Measurements from ENCODE around the gene SMPD2.

SMPD2 gene

DNA sequence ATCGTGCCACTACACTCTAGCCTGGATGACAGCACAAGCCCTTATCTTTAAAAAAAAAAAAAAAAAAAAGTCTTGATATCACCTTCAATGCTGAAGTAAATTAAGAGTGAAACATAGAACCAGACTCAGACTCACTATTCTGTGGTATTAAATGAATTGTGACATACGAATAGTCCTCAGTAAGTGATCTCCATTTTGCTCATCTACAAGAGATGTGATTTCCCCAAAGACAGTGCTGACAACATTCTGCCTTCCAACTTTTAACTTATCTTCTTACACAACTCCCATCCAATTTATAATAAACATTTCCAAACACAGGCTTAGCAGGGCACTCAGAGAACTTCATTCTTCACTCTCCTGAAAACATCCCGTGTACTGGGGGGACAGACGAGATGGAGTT lies 34.5 kb downstream of the SMPD2 start:
- peaks cover 52 to 66% of the 10 kb centered on the region in 2 donors for H3K4me1 Mint-ChIP-seq (ENCODE audit: low read depth in 2 of 2)
- no peak overlapping the region for H3K4me3 Mint-ChIP-seq
- no peak for ATAC-seq (replicated peaks)
- peaks cover 73% of the 10 kb centered on the region for H3K36me3 Mint-ChIP-seq (ENCODE audit: insufficient read depth)
- H3K27ac Mint-ChIP-seq = no peak overlapping the region
- H3K9me3 Mint-ChIP-seq = no peaks in the 10 kb centered on the region
- no peaks in the 10 kb centered on the region for H3K27me3 Mint-ChIP-seq
- DNase-seq = no peak

GRCh38 chr6:109475625-109476024 lies 35.1 kb downstream of the SMPD2 start:
- H3K27me3 Mint-ChIP-seq = no peaks in the 10 kb centered on the region
- H3K4me3 Mint-ChIP-seq = no peak overlapping the region
- peak overlapping the region in 1 of 2 donors; percentile 60 for H3K27ac Mint-ChIP-seq
- DNase-seq (no peak), ATAC-seq (replicated peaks) (no peak)
- H3K36me3 Mint-ChIP-seq (ENCODE audit: insufficient read depth) = peaks cover 67% of the 10 kb centered on the region
- H3K9me3 Mint-ChIP-seq = no peaks in the 10 kb centered on the region
- peaks cover 55 to 70% of the 10 kb centered on the region in 2 donors for H3K4me1 Mint-ChIP-seq (ENCODE audit: low read depth in 2 of 2)

DNA sequence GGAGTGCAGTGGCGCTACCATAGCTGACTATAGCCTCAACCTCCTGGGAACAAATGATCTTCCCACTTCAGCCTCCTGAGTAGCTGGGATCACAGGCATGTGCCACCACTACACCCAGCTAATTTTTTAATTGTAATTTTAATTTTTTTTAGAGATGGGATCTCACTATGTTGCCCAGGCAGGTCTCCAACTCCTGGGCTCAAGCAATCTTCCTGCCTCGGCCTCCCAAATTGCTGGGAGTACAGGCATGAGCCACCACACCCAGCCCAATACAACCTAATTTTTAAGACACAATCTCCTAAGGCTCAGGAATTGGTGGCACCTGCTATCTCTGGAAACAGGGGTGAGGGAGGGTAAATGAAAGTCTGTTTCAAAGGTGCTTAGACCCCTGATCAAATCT lies 36.7 kb downstream of the SMPD2 start:
- Mint-ChIP-seq H3K27ac (peak overlapping the region; percentile 41 to 67), H3K9me3 (no peaks in the 10 kb centered on the region), H3K4me1 (ENCODE audit: low read depth in 2 of 2) (peaks cover 58 to 80% of the 10 kb centered on the region in 2 donors), H3K4me3 (peak overlapping the region; percentile 86 to 92), H3K27me3 (no peaks in the 10 kb centered on the region), H3K36me3 (ENCODE audit: insufficient read depth) (peaks cover 66% of the 10 kb centered on the region)
- ATAC-seq (replicated peaks) (no peak), DNase-seq (no peak)

GRCh38 chr6:109477725-109478124 lies 37.2 kb downstream of the SMPD2 start:
- ATAC-seq (replicated peaks) (no peak), DNase-seq (no peak)
- no peaks in the 10 kb centered on the region for H3K9me3 Mint-ChIP-seq
- H3K36me3 Mint-ChIP-seq (ENCODE audit: insufficient read depth) = peaks cover 65% of the 10 kb centered on the region
- peak overlapping the region; percentile 86 to 92 for H3K4me3 Mint-ChIP-seq
- H3K4me1 Mint-ChIP-seq (ENCODE audit: low read depth in 2 of 2) = peaks cover 58 to 78% of the 10 kb centered on the region in 2 donors
- H3K27ac Mint-ChIP-seq = peak overlapping the region; percentile 41 to 67
- H3K27me3 Mint-ChIP-seq = no peaks in the 10 kb centered on the region

DNA sequence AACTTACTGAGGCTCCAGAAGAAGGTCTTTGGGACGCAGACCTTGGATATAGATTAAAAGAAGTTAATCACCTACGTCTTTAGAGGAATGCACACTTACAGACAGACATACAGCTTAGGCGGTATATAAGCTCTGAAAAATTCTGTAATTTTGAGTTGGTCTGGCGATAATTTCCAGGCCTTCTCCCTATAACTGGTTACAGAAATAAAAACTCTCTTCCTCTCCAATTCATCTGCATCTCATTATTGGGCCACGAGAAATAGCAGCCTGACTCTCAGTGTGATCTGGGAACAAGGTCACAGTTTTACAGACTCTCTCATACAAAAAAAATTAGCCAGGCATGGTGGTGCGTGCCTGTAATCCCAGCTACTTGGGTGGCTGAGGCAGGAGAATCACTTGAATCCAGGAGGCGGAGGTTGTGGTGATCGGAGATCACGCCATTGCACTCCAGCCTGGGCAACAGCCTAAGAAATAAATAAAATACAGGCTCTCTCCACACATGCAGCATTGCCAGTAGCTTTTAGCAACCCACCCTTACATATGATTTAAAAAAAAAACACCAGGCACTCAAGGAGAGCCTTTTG lies 37.8 kb downstream of the SMPD2 start:
- ATAC-seq (replicated peaks) (no peak), DNase-seq (no peak)
- Mint-ChIP-seq H3K27me3 (no peaks in the 10 kb centered on the region), H3K27ac (peak overlapping the region; percentile 63 to 74), H3K9me3 (no peaks in the 10 kb centered on the region), H3K36me3 (ENCODE audit: insufficient read depth) (peaks cover 61% of the 10 kb centered on the region), H3K4me1 (ENCODE audit: low read depth in 2 of 2) (peaks cover 52 to 72% of the 10 kb centered on the region in 2 donors), H3K4me3 (peak overlapping the region; percentile 86 to 92)

DNA sequence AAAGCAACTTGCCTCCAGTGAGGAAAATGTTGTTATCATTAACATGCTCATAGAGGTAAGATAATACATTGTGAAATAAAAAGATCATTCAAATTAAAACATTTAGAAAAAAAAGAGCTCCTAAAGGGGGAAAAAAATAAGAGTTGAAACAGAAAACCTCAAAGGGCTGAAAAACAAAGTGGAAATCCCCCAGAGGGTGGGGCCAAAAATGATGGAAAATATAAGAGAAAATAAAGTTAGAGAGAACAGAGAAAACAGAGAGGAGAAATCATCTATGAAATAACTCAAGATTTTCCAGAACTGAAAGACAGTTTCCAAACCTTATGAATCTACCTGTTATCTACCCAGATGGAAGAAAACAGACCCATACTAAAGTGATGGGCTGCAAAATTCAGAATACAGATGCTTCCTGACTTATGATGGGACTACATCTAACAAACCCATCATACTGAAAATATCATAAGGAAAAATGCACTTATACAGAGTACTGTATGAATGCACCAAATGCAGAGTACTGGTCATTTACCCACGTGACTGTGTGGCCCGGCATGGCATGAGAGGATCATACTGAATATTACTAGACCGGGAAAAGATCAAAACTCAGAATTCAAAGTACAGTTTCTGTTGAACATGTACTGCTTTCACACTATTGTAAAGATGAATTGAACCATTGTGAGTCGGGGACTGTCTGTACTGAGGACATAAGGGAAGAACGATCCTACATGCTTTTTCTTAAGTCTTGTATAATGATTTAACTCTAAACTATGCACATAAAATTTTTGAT lies 38.5 kb downstream of the SMPD2 start:
- no peak for DNase-seq

DNA sequence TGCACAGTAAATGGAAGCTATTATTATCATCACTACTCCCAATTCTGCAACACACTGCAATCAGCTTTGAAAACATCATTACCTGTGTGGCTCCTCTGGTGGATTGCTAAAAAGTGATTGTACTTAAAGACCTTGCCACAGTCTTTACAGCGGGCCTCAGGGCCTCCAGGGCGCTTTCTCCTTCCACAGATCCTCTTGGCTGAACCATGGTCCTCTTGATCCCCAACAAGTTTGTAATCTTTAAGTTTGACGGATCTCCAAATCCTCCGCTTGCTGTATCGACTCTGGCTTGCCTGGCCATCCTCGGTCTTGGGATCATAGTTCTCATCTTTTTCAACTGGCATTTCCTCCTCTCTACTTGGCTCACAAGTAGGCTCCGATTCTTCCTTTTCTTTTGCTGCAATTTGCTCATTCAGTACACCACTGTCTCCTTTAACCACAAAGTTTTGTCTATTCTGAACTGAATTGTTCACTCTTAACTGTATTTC lies 40.5 kb downstream of the SMPD2 start:
- Mint-ChIP-seq H3K4me3 (peak overlapping the region; percentile 86 to 92), H3K4me1 (ENCODE audit: low read depth in 2 of 2) (peaks cover 52 to 60% of the 10 kb centered on the region in 2 donors), H3K9me3 (no peaks in the 10 kb centered on the region), H3K27ac (no peak overlapping the region), H3K27me3 (no peaks in the 10 kb centered on the region), H3K36me3 (ENCODE audit: insufficient read depth) (peaks cover 34% of the 10 kb centered on the region)
- no peak for ATAC-seq (replicated peaks)
- DNase-seq = no peak

More for the DNA sequence above, 38.5 kb downstream of the SMPD2 start:
- H3K4me1 Mint-ChIP-seq (ENCODE audit: low read depth in 2 of 2) = peaks cover 52 to 69% of the 10 kb centered on the region in 2 donors
- H3K9me3 Mint-ChIP-seq = no peaks in the 10 kb centered on the region
- H3K4me3 Mint-ChIP-seq = peak overlapping the region; percentile 86 to 92
- peak overlapping the region; percentile 63 to 74 for H3K27ac Mint-ChIP-seq
- H3K36me3 Mint-ChIP-seq (ENCODE audit: insufficient read depth) = peaks cover 54% of the 10 kb centered on the region
- ATAC-seq (replicated peaks) = no peak
- no peaks in the 10 kb centered on the region for H3K27me3 Mint-ChIP-seq

DNA sequence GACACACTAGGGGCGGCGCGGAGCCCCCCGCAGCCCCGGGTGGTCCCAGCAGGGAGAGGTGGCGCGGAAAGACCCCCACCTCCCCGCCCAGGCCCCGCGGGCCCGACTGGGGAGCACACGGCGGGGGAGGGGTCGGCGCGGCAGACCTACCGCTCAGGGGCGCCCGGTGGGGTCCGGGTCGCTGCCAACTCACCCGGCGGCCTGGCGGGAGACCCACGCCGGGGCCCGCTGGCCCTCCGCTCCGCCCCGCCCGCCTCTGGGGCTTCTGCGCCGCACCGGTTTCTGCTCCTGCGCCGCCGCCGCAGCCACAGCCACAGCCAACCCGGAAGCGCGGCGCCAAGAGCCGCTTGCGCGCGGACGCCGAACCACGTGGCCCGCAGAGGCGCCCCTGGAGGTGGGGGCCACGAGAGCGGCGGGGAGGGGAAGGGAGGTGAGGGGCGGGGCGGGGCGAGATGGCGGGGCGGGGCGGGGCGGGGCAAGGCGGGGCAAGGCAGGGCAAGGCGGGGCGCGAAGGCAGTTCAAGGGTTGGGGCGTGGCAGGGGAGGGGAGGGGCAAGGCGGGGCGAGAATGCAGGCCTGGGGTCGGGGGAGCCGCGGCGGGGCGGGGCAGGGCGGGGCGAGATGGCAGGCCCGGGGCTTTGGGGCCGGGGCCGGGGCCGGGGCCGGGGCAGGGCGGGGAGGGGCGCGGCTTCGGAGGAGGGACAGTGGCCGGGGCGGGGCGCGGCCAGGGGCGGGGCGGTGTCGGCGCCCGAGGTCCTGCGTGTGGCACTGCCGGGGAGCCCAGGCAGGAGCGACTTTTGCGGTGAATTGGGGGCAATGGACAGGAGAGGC lies 42.6 kb downstream of the SMPD2 start, which contains the start of gene ZBTB24:
Gene ZBTB24 (minus strand): TSS at position 315 of the 830 bp plus-strand sequence. CDS start 1,193 bp downstream, outside the sequence.
- ATAC-seq (replicated peaks) (peak; percentile 87), DNase-seq (peak; percentile 81 to 88 (median 84))
- Mint-ChIP-seq H3K4me3 (peak within 1 kb of the TSS; percentile 86 to 92), H3K27ac (peak within 1 kb of the TSS; percentile 75 to 82), H3K36me3 (ENCODE audit: insufficient read depth) (peaks cover 29% of the 10 kb centered on the region), H3K9me3 (no peaks in the 10 kb centered on the region), H3K4me1 (ENCODE audit: low read depth in 2 of 2) (peaks cover 39 to 41% of the 10 kb centered on the region in 2 donors), H3K27me3 (no peaks in the 10 kb centered on the region)

- Mint-ChIP-seq H3K4me3 (peak overlapping the region; percentile 63 to 75), H3K27me3 (no peaks in the 10 kb centered on the region), H3K27ac (peak overlapping the region; percentile 25 to 49), H3K4me1 (ENCODE audit: low read depth in 2 of 2) (peaks cover 34 to 35% of the 10 kb centered on the region in 2 donors), H3K9me3 (no peaks in the 10 kb centered on the region), H3K36me3 (ENCODE audit: insufficient read depth) (peaks cover 23% of the 10 kb centered on the region)
- DNase-seq (no peak), ATAC-seq (replicated peaks) (peak; percentile 18)
Measured at GRCh38 chr6:109483735-109484057, 43.2 kb downstream of the SMPD2 start.

- Mint-ChIP-seq H3K9me3 (no peaks in the 10 kb centered on the region), H3K4me1 (ENCODE audit: low read depth in 2 of 2) (peaks cover 29 to 31% of the 10 kb centered on the region in 2 donors), H3K27me3 (no peaks in the 10 kb centered on the region), H3K4me3 (peak overlapping the region; percentile 63 to 75), H3K36me3 (ENCODE audit: insufficient read depth) (peaks cover 19% of the 10 kb centered on the region), H3K27ac (peak overlapping the region; percentile 25 to 49)
- no peak for DNase-seq
- no peak for ATAC-seq (replicated peaks)
Measured at GRCh38 chr6:109484122-109484521, 43.6 kb downstream of the SMPD2 start.

DNA sequence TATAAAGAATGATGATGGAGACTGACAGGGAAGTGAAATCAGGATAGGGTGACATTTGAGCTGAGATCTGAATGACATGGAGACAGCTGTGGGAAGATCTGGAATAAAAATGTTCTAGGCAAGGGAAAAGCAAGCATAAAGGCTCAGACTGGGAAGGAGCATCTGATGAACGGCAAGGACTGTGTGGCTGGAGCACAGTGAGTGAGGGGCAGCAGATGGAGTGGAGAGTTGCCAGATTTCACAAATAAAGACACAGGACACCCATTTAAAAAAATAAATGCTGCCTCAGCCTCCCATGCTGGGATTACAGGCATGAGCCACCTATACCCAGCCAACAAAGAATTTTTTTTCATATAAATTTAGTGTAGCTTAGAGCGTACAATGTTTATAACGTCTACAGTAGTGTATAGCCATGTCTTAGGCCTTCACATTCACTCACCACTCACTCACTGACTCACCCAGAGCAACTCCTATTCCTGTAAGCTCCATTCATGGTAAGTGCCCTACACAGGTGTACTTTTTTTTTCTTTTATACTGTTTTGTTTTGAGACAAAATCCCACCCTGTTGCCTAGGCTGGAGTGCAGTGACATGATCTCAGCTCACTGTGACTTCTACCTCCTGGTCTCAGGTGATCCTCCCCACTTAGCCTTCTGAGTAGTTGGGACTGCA lies 44.9 kb downstream of the SMPD2 start:
- Mint-ChIP-seq H3K27ac (peak overlapping the region in 1 of 2 donors; percentile 81), H3K36me3 (ENCODE audit: insufficient read depth) (peaks cover 10% of the 10 kb centered on the region), H3K4me1 (ENCODE audit: low read depth in 2 of 2) (peaks cover 21 to 23% of the 10 kb centered on the region in 2 donors), H3K27me3 (no peaks in the 10 kb centered on the region), H3K4me3 (no peak overlapping the region), H3K9me3 (no peaks in the 10 kb centered on the region)
- ATAC-seq (replicated peaks) (no peak), DNase-seq (no peak)

DNA sequence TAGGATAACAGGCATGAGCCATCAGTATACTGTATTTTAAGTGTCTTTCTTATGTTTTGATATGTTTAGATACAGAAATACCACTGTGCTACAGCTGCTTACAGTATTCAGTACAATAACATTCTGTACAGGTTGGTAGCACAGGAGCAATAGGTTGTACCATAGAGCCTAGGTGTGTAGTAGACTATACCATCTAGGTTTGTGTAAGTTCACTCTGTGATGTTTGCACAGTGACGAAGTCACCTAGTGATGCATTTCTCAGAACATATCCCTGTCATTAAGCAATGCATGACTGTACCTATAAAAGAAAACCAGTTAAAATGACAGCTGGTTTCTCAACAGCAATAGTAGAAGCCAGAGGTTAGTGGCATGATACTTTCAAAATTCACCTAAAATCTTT lies 45.5 kb downstream of the SMPD2 start:
- H3K27ac Mint-ChIP-seq = peak overlapping the region in 1 of 2 donors; percentile 81
- ATAC-seq (replicated peaks) (no peak), DNase-seq (no peak)
- no peaks in the 10 kb centered on the region for H3K27me3 Mint-ChIP-seq
- no peak overlapping the region for H3K4me3 Mint-ChIP-seq
- no peaks in the 10 kb centered on the region for H3K9me3 Mint-ChIP-seq
- H3K4me1 Mint-ChIP-seq (ENCODE audit: low read depth in 2 of 2) = peaks cover 20 to 26% of the 10 kb centered on the region in 2 donors
- H3K36me3 Mint-ChIP-seq (ENCODE audit: insufficient read depth) = peaks cover 9% of the 10 kb centered on the region

DNA sequence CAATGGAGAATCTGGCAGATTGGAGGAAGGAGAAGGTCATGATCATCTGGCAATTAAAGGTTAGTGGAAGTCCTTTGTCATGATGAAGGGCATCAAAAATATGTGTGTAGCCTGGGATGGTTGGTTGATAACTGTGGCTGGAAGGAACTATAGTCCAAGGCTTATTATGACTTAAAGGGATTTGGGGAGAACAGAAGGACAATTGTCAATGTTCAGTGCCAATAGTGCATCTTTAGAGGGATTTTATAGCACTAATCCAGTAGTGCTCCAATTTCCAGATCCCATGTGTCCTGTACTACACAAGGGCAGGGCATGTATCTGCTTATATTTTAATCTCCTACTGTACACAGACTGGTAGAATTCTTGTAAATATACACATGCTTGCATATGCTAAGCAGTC lies 47.5 kb downstream of the SMPD2 start:
- Mint-ChIP-seq H3K27ac (no peak overlapping the region), H3K36me3 (ENCODE audit: insufficient read depth) (no peaks in the 10 kb centered on the region), H3K9me3 (no peaks in the 10 kb centered on the region), H3K4me1 (ENCODE audit: low read depth in 2 of 2) (peaks cover 14 to 23% of the 10 kb centered on the region in 2 donors), H3K27me3 (no peaks in the 10 kb centered on the region), H3K4me3 (no peak overlapping the region)
- DNase-seq = no peak
- no peak for ATAC-seq (replicated peaks)

Measured in effector memory CD8-positive, alpha-beta T cell (primary cell).